ENCODE data around the gene RANBP10.

DNA sequence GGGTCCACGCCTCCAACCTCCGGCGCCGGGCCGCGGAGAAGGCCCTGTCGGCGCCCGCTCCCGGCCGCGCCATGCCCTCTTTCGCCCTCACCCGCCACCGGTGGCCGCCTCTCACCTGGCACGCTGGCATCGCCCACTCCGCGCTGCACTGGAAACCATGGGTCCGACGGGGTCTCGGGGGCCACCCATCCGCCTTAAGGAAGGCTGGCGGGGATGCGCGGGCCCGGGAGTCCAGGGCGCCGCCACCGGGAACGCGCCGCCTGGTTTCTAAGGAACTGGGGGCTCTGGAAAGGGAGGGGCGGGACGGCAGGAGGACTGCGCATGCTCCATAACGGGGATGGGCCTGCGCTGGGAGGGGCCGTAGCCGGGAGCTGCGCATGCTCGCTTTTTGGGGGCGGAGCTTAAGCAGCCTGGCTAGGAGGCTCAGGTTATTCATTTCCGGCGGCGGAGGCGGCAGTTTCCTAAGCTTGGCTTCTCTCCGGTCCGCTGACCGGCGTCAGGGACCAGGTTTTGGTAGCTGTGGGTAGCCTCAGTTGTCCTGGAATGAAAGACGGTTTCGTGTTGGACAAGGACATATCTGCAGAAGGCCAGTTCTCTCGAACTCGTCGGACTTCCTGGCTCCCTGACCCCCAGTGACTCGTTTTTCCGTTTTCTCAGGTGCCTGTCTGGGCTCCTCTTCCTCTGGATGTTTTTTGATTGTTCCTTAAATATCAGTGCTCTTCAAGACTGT is 87.1 kb downstream of the RANBP10 start, which contains the start of gene GFOD2:
- TF ChIP-seq, protein P1, sequence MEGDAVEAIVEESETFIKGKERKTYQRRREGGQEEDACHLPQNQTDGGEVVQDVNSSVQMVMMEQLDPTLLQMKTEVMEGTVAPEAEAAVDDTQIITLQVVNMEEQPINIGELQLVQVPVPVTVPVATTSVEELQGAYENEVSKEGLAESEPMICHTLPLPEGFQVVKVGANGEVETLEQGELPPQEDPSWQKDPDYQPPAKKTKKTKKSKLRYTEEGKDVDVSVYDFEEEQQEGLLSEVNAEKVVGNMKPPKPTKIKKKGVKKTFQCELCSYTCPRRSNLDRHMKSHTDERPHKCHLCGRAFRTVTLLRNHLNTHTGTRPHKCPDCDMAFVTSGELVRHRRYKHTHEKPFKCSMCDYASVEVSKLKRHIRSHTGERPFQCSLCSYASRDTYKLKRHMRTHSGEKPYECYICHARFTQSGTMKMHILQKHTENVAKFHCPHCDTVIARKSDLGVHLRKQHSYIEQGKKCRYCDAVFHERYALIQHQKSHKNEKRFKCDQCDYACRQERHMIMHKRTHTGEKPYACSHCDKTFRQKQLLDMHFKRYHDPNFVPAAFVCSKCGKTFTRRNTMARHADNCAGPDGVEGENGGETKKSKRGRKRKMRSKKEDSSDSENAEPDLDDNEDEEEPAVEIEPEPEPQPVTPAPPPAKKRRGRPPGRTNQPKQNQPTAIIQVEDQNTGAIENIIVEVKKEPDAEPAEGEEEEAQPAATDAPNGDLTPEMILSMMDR (conservative IDR thresholded peaks at IDR 0.05; ENCODE audit: low read length), result no peak
- no peak for TF ChIP-seq EZH2phosphoT487 (IDR thresholded peaks at IDR 0.05; ENCODE audit: borderline replicate concordance)

Data from Loucy (cell line).